ENCODE data around the gene RARG. TPM values are rescaled to one million over a fixed set of nuclear protein-coding genes. Genes with fewer than 3 reads are reported as not detected.

The RARG gene
- total and polyA plus RNA-seq, 2 donors (not counting 1 experiment from before 2014, with no cell fraction given): 8.8 to 15.0 TPM

GRCh38 chr12:53217051-53217930, 14.7 kb downstream of the RARG start:
- CTCF ChIA-PET: interaction anchor here (0.8 to 17.1 kb wide), 10 partner anchors 11 to 152 kb away, joined by 3 to 721 read pairs (median 44); partner anchors contain the start of genes AAAS, ESPL1, ITGB7 and MYG1
- ATAC-seq (ENCODE audit: low read depth): no peak

More at GRCh38 chr12:53217051-53217930, 14.7 kb downstream of the RARG start:
- intact Hi-C loops (cut with micrococcal nuclease): no loop called here
- H3K4me3 Mint-ChIP-seq: peak overlapping the region; percentile 61
- H3K27ac ChIP-seq (ENCODE audit: low read length in 2 of 2): peak overlapping the region in 1 of 2 donors; percentile 61
- no peaks in the 10 kb centered on the region for H3K27me3 ChIP-seq (replicated peaks in 1 of 4; ENCODE audit: control extremely low read depth in 1 of 4, control insufficient read depth in 3 of 4, insufficient read depth in 4 of 4, low read length in 3 of 4)
- H3K27me3 Mint-ChIP-seq: no peaks in the 10 kb centered on the region
- POLR2A ChIA-PET: interaction anchor here (2.0 kb wide), 1 partner anchor 9 kb away, joined by 7 read pairs; no protein-coding TSS in a partner anchor
- peaks cover 0 to 4% of the 10 kb centered on the region in 2 experiments for H3K36me3 ChIP-seq (replicated peaks in 1 of 2; ENCODE audit: control extremely low read depth in 1 of 2, control insufficient read depth in 1 of 2, extremely low read depth in 1 of 2, insufficient read depth in 2 of 2, low read length in 1 of 2)
- peaks cover 43 to 51% of the 10 kb centered on the region in 2 donors for H3K4me1 ChIP-seq (ENCODE audit: control insufficient read depth in 2 of 2, insufficient read depth in 2 of 2, low read length in 2 of 2)
- no peak overlapping the region for H2AFZ ChIP-seq (ENCODE audit: insufficient read depth, low read depth, low read length, poor library complexity, severe bottlenecking)
- no peaks in the 10 kb centered on the region for H4K20me1 ChIP-seq (ENCODE audit: control insufficient read depth, insufficient read depth, low read length, poor library complexity, severe bottlenecking)
- 54% methylated on average over 14 of the region's 19 CpGs for WGBS (ENCODE audit: insufficient coverage)
- H3K4me3 ChIP-seq (ENCODE audit: control extremely low read depth in 1 of 5, extremely low read depth in 1 of 5, insufficient read depth in 1 of 5, low read depth in 2 of 5, low read length in 4 of 5): no peak overlapping the region
- H3K79me2 ChIP-seq (ENCODE audit: control insufficient read depth, insufficient read depth, low read length): no peaks in the 10 kb centered on the region
- H3K9ac ChIP-seq (ENCODE audit: low read length): no peak overlapping the region
- H3K9me3 ChIP-seq (ENCODE audit: control extremely low read depth in 1 of 3, control insufficient read depth in 2 of 3, insufficient read depth in 1 of 3, low read length in 2 of 3): no peaks in the 10 kb centered on the region
- H3K9me3 Mint-ChIP-seq (ENCODE audit: insufficient read depth): no peaks in the 10 kb centered on the region
- peak overlapping the region; percentile 80 for H3K27ac Mint-ChIP-seq
- peak overlapping the region; percentile 52 for H3K4me2 ChIP-seq (replicated peaks; ENCODE audit: low read depth, low read length, poor library complexity, severe bottlenecking)
- peaks cover 64% of the 10 kb centered on the region for H3K4me1 Mint-ChIP-seq
- DNase-seq: no peak
- TF ChIP-seq EZH2 (IDR thresholded peaks at IDR 0.05; ENCODE audit: borderline replicate concordance, insufficient read depth, low read depth, low read length, poor library complexity, severe bottlenecking) (no peak), CTCF (IDR thresholded peaks at IDR 0.05) (no peak)

Measured in B cell (primary cell).